Measurements from ENCODE around the gene CCT7. TPM values are rescaled to one million over a fixed set of nuclear protein-coding genes. Genes with fewer than 3 reads are reported as not detected.

CCT7 gene
- total RNA-seq, 3 donors from 2014 or later (not counting 1 experiment from before 2014, with no cell fraction given), result 82.3 to 114 (median 112) TPM

- H3K27ac Mint-ChIP-seq, result no peak overlapping the region
- Histone ChIP-seq H3K36me3 (ENCODE audit: control insufficient read depth, insufficient read depth, low read length) (peaks cover 7% of the 10 kb centered on the region), H3K27me3 (ENCODE audit: control insufficient read depth, insufficient read depth, low read length) (no peaks in the 10 kb centered on the region), H3K4me3 (ENCODE audit: low read length) (no peak overlapping the region), H3K9me3 (ENCODE audit: control insufficient read depth, insufficient read depth, low read length) (no peaks in the 10 kb centered on the region), H3K27ac (ENCODE audit: low read length) (no peak overlapping the region), H3K4me1 (ENCODE audit: control insufficient read depth, insufficient read depth, low read length) (no peaks in the 10 kb centered on the region)
- WGBS (ENCODE audit: insufficient coverage), result 96% methylated on average over 8 of the region's 8 CpGs
- no peaks in the 10 kb centered on the region for H3K27me3 Mint-ChIP-seq (ENCODE audit: low read depth in 2 of 2)
- ATAC-seq (no peak), DNase-seq (no peak)
- H3K4me1 Mint-ChIP-seq, result peaks cover 0 to 5% of the 10 kb centered on the region in 2 donors
- TF ChIP-seq, protein P1, sequence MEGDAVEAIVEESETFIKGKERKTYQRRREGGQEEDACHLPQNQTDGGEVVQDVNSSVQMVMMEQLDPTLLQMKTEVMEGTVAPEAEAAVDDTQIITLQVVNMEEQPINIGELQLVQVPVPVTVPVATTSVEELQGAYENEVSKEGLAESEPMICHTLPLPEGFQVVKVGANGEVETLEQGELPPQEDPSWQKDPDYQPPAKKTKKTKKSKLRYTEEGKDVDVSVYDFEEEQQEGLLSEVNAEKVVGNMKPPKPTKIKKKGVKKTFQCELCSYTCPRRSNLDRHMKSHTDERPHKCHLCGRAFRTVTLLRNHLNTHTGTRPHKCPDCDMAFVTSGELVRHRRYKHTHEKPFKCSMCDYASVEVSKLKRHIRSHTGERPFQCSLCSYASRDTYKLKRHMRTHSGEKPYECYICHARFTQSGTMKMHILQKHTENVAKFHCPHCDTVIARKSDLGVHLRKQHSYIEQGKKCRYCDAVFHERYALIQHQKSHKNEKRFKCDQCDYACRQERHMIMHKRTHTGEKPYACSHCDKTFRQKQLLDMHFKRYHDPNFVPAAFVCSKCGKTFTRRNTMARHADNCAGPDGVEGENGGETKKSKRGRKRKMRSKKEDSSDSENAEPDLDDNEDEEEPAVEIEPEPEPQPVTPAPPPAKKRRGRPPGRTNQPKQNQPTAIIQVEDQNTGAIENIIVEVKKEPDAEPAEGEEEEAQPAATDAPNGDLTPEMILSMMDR (IDR thresholded peaks at IDR 0.05), result no peak
- H3K4me3 Mint-ChIP-seq, result no peak overlapping the region
- intact Hi-C loops (cut with micrococcal nuclease), result no loop called here
- H3K36me3 Mint-ChIP-seq, result no peaks in the 10 kb centered on the region
- no peaks in the 10 kb centered on the region for H3K9me3 Mint-ChIP-seq
These were observed 25.2 kb downstream of the CCT7 start for GRCh38 chr2:73259276-73259675.

- Histone ChIP-seq H3K27me3 (ENCODE audit: control insufficient read depth, insufficient read depth, low read length) (no peaks in the 10 kb centered on the region), H3K4me3 (ENCODE audit: low read length) (no peak overlapping the region), H3K27ac (ENCODE audit: low read length) (no peak overlapping the region), H3K4me1 (ENCODE audit: control insufficient read depth, insufficient read depth, low read length) (no peaks in the 10 kb centered on the region), H3K9me3 (ENCODE audit: control insufficient read depth, insufficient read depth, low read length) (no peaks in the 10 kb centered on the region), H3K36me3 (ENCODE audit: control insufficient read depth, insufficient read depth, low read length) (peaks cover 4% of the 10 kb centered on the region)
- H3K4me1 Mint-ChIP-seq, result peaks cover 0 to 5% of the 10 kb centered on the region in 2 donors
- H3K27ac Mint-ChIP-seq, result no peak overlapping the region
- intact Hi-C loops (cut with micrococcal nuclease), result no loop called here
- no peak for DNase-seq
- no peaks in the 10 kb centered on the region for H3K27me3 Mint-ChIP-seq (ENCODE audit: low read depth in 2 of 2)
- H3K4me3 Mint-ChIP-seq, result no peak overlapping the region
- no peak for ATAC-seq
- 86% methylated on average over 4 of the region's 4 CpGs for WGBS (ENCODE audit: insufficient coverage)
- no peaks in the 10 kb centered on the region for H3K36me3 Mint-ChIP-seq
- TF ChIP-seq, protein P1 (IDR thresholded peaks at IDR 0.05), result no peak
- H3K9me3 Mint-ChIP-seq, result no peaks in the 10 kb centered on the region
These were observed 25.7 kb downstream of the CCT7 start for GRCh38 chr2:73259704-73260337.

DNA sequence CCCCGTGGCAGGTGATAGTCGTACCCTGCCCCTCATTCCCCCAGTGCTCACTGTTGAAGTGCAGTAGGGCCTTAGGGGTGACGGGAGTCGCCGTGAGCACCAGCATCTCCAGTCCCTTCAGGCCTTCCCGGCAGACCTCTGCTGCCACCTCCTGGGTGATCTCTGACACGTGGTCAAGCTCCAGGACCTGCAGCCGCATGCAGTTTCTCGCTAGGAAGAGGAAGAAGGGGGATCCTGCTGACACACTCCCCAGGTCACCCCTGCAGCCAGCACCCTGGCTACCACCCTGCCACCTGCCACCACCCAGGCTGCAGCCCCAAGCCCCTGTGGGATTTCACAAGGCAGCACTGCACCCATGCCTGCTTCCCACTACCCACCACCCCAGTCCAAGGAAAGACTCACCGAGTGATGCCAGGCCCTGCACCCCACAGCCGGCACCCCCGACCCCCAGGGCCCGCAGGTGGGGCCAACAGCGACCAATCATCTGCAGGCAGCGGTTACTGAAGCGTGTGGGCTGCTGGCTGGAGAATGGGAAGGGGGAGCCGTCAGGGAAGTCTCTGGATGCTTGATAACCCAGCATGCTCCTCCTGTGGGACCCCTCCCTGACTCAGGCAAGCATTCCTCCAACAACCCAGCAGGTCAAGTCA lies 26.4 kb downstream of the CCT7 start:
- H3K36me3 ChIP-seq (ENCODE audit: control insufficient read depth, insufficient read depth, low read length), result peaks cover 3% of the 10 kb centered on the region
- no peak for ATAC-seq

More for the DNA sequence above, 26.4 kb downstream of the CCT7 start:
- no peak overlapping the region for H3K4me3 Mint-ChIP-seq
- H3K27ac Mint-ChIP-seq, result no peak overlapping the region
- no peaks in the 10 kb centered on the region for H3K9me3 ChIP-seq (ENCODE audit: control insufficient read depth, insufficient read depth, low read length)
- intact Hi-C loops (cut with micrococcal nuclease), result no loop called here
- 91% methylated on average over 17 of the region's 17 CpGs for WGBS (ENCODE audit: insufficient coverage)
- H3K4me1 Mint-ChIP-seq, result peaks cover 0 to 5% of the 10 kb centered on the region in 2 donors
- no peak for DNase-seq
- H3K4me1 ChIP-seq (ENCODE audit: control insufficient read depth, insufficient read depth, low read length), result no peaks in the 10 kb centered on the region
- no peaks in the 10 kb centered on the region for H3K27me3 ChIP-seq (ENCODE audit: control insufficient read depth, insufficient read depth, low read length)
- TF ChIP-seq, protein P1 (IDR thresholded peaks at IDR 0.05), result no peak
- H3K27me3 Mint-ChIP-seq (ENCODE audit: low read depth in 2 of 2), result no peaks in the 10 kb centered on the region
- H3K4me3 ChIP-seq (ENCODE audit: low read length), result no peak overlapping the region
- H3K27ac ChIP-seq (ENCODE audit: low read length), result no peak overlapping the region
- no peaks in the 10 kb centered on the region for H3K36me3 Mint-ChIP-seq
- no peaks in the 10 kb centered on the region for H3K9me3 Mint-ChIP-seq

Measured in natural killer cell (primary cell).